Liver (tissue), 9 donors: ENCODE data around the gene TMEM97. TPM values are rescaled to one million over a fixed set of nuclear protein-coding genes. Genes with fewer than 3 reads are reported as not detected.

Source experiments
- DNase-seq: peaks from one replicate; pipeline ENCODE4 v3.0.0-alpha.2; 2017; ENCODE audit warnings: low spot score
- H3K27ac ChIP-seq, 2 donors: one replicate each; pipeline ENCODE4 v1.7.0; 2013; ENCODE audit warnings: inconsistent platforms in 2 of 2, low read length in 2 of 2, control low read depth in 1 of 2, low read depth in 1 of 2, mild to moderate bottlenecking in 1 of 2
- H3K27me3 ChIP-seq, 4 donors: one replicate each; pipeline versions ENCODE4 v1.6.1 to v1.7.0; 2013; ENCODE audit warnings: low read length in 3 of 4, inconsistent platforms in 1 of 4, mild to moderate bottlenecking in 1 of 4, moderate library complexity in 1 of 4; ENCODE audit not compliant: control insufficient read depth in 4 of 4, insufficient read depth in 4 of 4
- H3K36me3 ChIP-seq, 4 donors: one replicate each; pipeline versions ENCODE4 v1.6.1 to v1.7.0; 2013; ENCODE audit warnings: low read length in 3 of 4, mild to moderate bottlenecking in 3 of 4, low read depth in 1 of 4, moderate library complexity in 1 of 4; ENCODE audit not compliant: control insufficient read depth in 4 of 4, insufficient read depth in 3 of 4
- H3K4me1 ChIP-seq, 4 donors: one replicate each; pipeline versions ENCODE4 v1.6.1 to v1.7.0; 2013; ENCODE audit warnings: low read length in 3 of 4, mild to moderate bottlenecking in 3 of 4, moderate library complexity in 1 of 4; ENCODE audit not compliant: control insufficient read depth in 4 of 4, insufficient read depth in 4 of 4
- H3K4me3 ChIP-seq, 3 donors: one replicate each; pipeline versions ENCODE4 v1.6.1 to v1.7.0; 2013; ENCODE audit warnings: low read length in 3 of 3, control low read depth in 1 of 3, low read depth in 1 of 3, mild to moderate bottlenecking in 1 of 3
- H3K9ac ChIP-seq, 2 donors: one replicate each; pipeline ENCODE4 v1.7.0; 2013; ENCODE audit warnings: low read length in 2 of 2, mild to moderate bottlenecking in 2 of 2, moderate library complexity in 2 of 2, control low read depth in 1 of 2, low read depth in 1 of 2
- H3K9me3 ChIP-seq, 4 donors: one replicate each; pipeline versions ENCODE4 v1.6.1 to v1.7.0; 2013; ENCODE audit warnings: low read length in 3 of 4; ENCODE audit not compliant: control insufficient read depth in 4 of 4
- ATF3 ChIP-seq: IDR thresholded peaks from 2 replicates; pipeline ENCODE4 v1.6.1; 2016; ENCODE audit warnings: antibody characterized with exemption
- CTCF ChIP-seq: fragments of 150-350 bp; IDR thresholded peaks from 2 replicates; pipeline ENCODE4 v1.5.1; 2017; ENCODE audit warnings: improper control_type of control experiment, low read depth, low read length; ENCODE audit not compliant: missing input control
- FOXA1 ChIP-seq: IDR thresholded peaks from 2 replicates; pipeline ENCODE4 v1.6.1; 2016; ENCODE audit warnings: antibody characterized with exemption
- FOXA2 ChIP-seq: IDR thresholded peaks from 2 replicates; pipeline ENCODE4 v1.6.1; 2016; ENCODE audit warnings: antibody characterized with exemption
- HNF4A ChIP-seq, 2 donors: conservative IDR thresholded peaks; 2 replicates each; pipeline ENCODE4 v1.6.1; 2016; ENCODE audit warnings: antibody characterized with exemption in 2 of 2, mild to moderate bottlenecking in 2 of 2
- HNF4G ChIP-seq: IDR thresholded peaks from 2 replicates; pipeline ENCODE4 v1.6.1; 2016; ENCODE audit warnings: antibody characterized with exemption
- MAX ChIP-seq: IDR thresholded peaks from 2 replicates; pipeline ENCODE4 v1.6.1; 2016; ENCODE audit warnings: antibody characterized with exemption
- NR2F2 ChIP-seq: IDR thresholded peaks from 2 replicates; pipeline ENCODE4 v1.6.1; 2016; ENCODE audit warnings: antibody characterized with exemption
- RAD21 ChIP-seq, 2 donors: IDR thresholded peaks; 2 replicates each; pipeline ENCODE4 v1.6.1; 2016; ENCODE audit warnings: antibody characterized with exemption in 2 of 2, mild to moderate bottlenecking in 2 of 2
- SP1 ChIP-seq: IDR thresholded peaks from 2 replicates; pipeline ENCODE4 v1.6.1; 2018; ENCODE audit warnings: antibody characterized with exemption, mild to moderate bottlenecking
- YY1 ChIP-seq: IDR thresholded peaks from 2 replicates; pipeline ENCODE4 v1.6.1; 2016; ENCODE audit warnings: antibody characterized with exemption, mild to moderate bottlenecking
- WGBS: extraction: QIAGEN DNeasy Blood & Tissue Kit; methylation state at CpG from one replicate; pipeline ENCODE4 v1.1.7; 2013; 5-methylcytosine and 5-hydroxymethylcytosine counted together
- polyA plus RNA-seq, 2 donors: library from polyadenylated mRNA; stranded (reverse) in 1 of 2; unstranded in 1 of 2; fragments of 200-250 nt in 1 of 2; fragments of >200 nt in 1 of 2; fragmentation: Nextera tagmentation in 1 of 2; extraction: Ambion mirVana in 1 of 2; gene quantifications; one replicate each; pipeline versions ENCODE4 v1.2.1 to v1.2.3, GENCODE V29; 2013 to 2015
- total RNA-seq, 2 donors: library from RNA; depleted of rRNA; stranded (reverse); fragments of >200 nt; gene quantifications; one replicate each; pipeline ENCODE4 v1.2.3, GENCODE V29; 2014
- donor health status: healthy.
- donor health status: healthy.
- donor health status: healthy.
- donor health status: healthy.
- donor health status: healthy.

TMEM97 gene
- total and polyA plus RNA-seq, 4 donors, result 29.5 to 90.2 (median 63.5) TPM

- WGBS, result 47% methylated on average over 53 of the region's 53 CpGs
Measured at GRCh38 chr17:28372203-28372944, 53.4 kb downstream of the TMEM97 start.

DNA sequence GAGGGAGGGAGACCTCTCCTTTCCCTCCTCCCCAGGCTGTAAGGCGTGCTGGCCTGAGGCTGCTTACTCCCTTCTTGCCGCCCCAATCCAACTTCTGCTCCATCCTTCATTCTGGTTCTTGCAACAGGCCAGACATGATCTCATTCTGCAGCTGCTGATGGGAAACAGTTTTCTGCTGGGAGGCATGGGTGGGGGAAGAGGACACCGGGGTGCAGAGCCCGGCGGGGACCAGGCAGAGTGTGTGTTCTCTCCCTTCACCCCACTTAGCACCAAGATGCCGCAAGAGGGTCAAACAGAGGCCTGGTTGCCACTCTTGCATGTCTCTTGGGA is 53.9 kb downstream of the TMEM97 start:
- H3K4me3 ChIP-seq, result no peak overlapping the region
- 93% methylated on average over 6 of the region's 6 CpGs for WGBS
- H3K27me3 ChIP-seq, result no peaks in the 10 kb centered on the region
- DNase-seq, result no peak
- H3K4me1 ChIP-seq, result peaks cover 4 to 32% (median 14%) of the 10 kb centered on the region in 4 donors
- H3K9ac ChIP-seq, result no peak overlapping the region
- no peaks in the 10 kb centered on the region for H3K9me3 ChIP-seq
- TF ChIP-seq HNF4A (conservative IDR thresholded peaks at IDR 0.05), result no peak
- no peak for TF ChIP-seq MAX
- TF ChIP-seq FOXA2, result no peak
- TF ChIP-seq HNF4G, result no peak
- no peak for TF ChIP-seq FOXA1
- TF ChIP-seq SP1, result no peak
- TF ChIP-seq CTCF, result no peak
- no peak for TF ChIP-seq YY1
- TF ChIP-seq NR2F2, result no peak
- no peak for TF ChIP-seq ATF3
- peaks cover 0 to 5% (median 2%) of the 10 kb centered on the region in 4 donors for H3K36me3 ChIP-seq
- no peak overlapping the region for H3K27ac ChIP-seq

More at GRCh38 chr17:28372203-28372944, 53.4 kb downstream of the TMEM97 start:
- Histone ChIP-seq H3K4me3 (peak overlapping the region in 1 of 3 donors; percentile 35), H3K9ac (no peak overlapping the region), H3K9me3 (no peaks in the 10 kb centered on the region), H3K4me1 (peaks cover 4 to 37% (median 19%) of the 10 kb centered on the region in 4 donors), H3K27me3 (no peaks in the 10 kb centered on the region), H3K27ac (no peak overlapping the region), H3K36me3 (peaks cover under 1 to 9% (median 5%) of the 10 kb centered on the region in 4 donors)
- TF ChIP-seq FOXA2 (no peak), RAD21 (IDR thresholded peaks at IDR 0.05) (no peak)
- no peak for DNase-seq

Other genes with a start within 250 kb of the TMEM97 start
- gene IFT20, start 16.3 kb downstream of the TMEM97 start, total RNA-seq, result 10 to 100 TPM; 15.5 to 22.4 TPM
- gene IFT20, start 16.3 kb downstream of the TMEM97 start, polyA plus RNA-seq, result 10 to 100 TPM; 27.0 to 37.1 TPM
- gene TNFAIP1, start 16.6 kb downstream of the TMEM97 start, total RNA-seq, result 10 to 100 TPM; 11.7 to 21.9 TPM
- gene TNFAIP1, start 16.6 kb downstream of the TMEM97 start, polyA plus RNA-seq, result 10 to 100 TPM; 17.4 to 31.7 TPM
- gene POLDIP2, start 38.3 kb downstream of the TMEM97 start, total RNA-seq, result 100 to 1,000 TPM in 1 of 2 donors, 10 to 100 TPM in 1; 65.5 to 117 TPM
- 100 to 1,000 TPM in 1 of 2 donors, 10 to 100 TPM in 1; 90.2 to 150 TPM for gene POLDIP2, start 38.3 kb downstream of the TMEM97 start, polyA plus RNA-seq
- under 1 TPM; 0.19 to 0.59 TPM for gene SEBOX, start 46.0 kb downstream of the TMEM97 start, total RNA-seq
- gene SEBOX, start 46.0 kb downstream of the TMEM97 start, polyA plus RNA-seq, result not detected
- gene VTN, start 51.1 kb downstream of the TMEM97 start, total RNA-seq, result 1,000 to 10,000 TPM; 1,668 to 3,689 TPM
- 1,000 to 10,000 TPM; 3,352 to 4,059 TPM for gene VTN, start 51.1 kb downstream of the TMEM97 start, polyA plus RNA-seq
- gene SARM1, start 52.5 kb downstream of the TMEM97 start, total RNA-seq, result 1 to 10 TPM; 4.9 to 5.4 TPM
- gene SARM1, start 52.5 kb downstream of the TMEM97 start, polyA plus RNA-seq, result 1 to 10 TPM; 2.4 to 5.4 TPM
- 10 to 100 TPM; 13.6 to 47.9 TPM for gene SLC46A1, start 87.0 kb downstream of the TMEM97 start, total RNA-seq
- gene SLC46A1, start 87.0 kb downstream of the TMEM97 start, polyA plus RNA-seq, result 10 to 100 TPM; 17.9 to 20.4 TPM
- gene SLC13A2, start 154.4 kb downstream of the TMEM97 start, total RNA-seq, result under 1 TPM; 0.25 to 0.47 TPM
- gene SLC13A2, start 154.4 kb downstream of the TMEM97 start, polyA plus RNA-seq, result under 1 TPM; 0.10 to 0.52 TPM
- not detected for gene FOXN1, start 187.1 kb downstream of the TMEM97 start, total RNA-seq
- not detected for gene FOXN1, start 187.1 kb downstream of the TMEM97 start, polyA plus RNA-seq
- gene UNC119, start 233.4 kb downstream of the TMEM97 start, total RNA-seq, result 10 to 100 TPM; 14.0 to 20.0 TPM
- 10 to 100 TPM; 16.0 to 16.2 TPM for gene UNC119, start 233.4 kb downstream of the TMEM97 start, polyA plus RNA-seq